Stimulated activated CD8-positive, alpha-beta memory T cell treated with anti-CD3 and anti-CD28 coated beads, Interleukin-4, amount 100 ng/mL, for 24 hours (primary cell): ENCODE data around the gene NDUFB10.

Source experiments
- DNase-seq: peaks from one replicate; pipeline ENCODE4 v3.0.0-alpha.2; 2020; ENCODE audit warnings: low read depth

Gene NDUFB10

GRCh38 chr16:1971796-1972489, 12.6 kb downstream of the NDUFB10 start, which contains the start of gene TBL3:
TSS of gene TBL3 (plus strand) at chr16:1972053. CDS start at chr16:1972165, 112 bp downstream.
- DNase-seq = peak; percentile 96

- DNase-seq = no peak
Observed at GRCh38 chr16:1972490-1972877, 13.1 kb downstream of the NDUFB10 start.

GRCh38 chr16:1973461-1974156, 14.3 kb downstream of the NDUFB10 start:
- no peak for DNase-seq

- no peak for DNase-seq
Observed at GRCh38 chr16:1974157-1975070, 15.1 kb downstream of the NDUFB10 start.

- DNase-seq = no peak
Observed at GRCh38 chr16:1975432-1976215, 16.3 kb downstream of the NDUFB10 start.

- no peak for DNase-seq
Observed at GRCh38 chr16:1976216-1976520, 16.8 kb downstream of the NDUFB10 start.

GRCh38 chr16:1976951-1977874, 17.9 kb downstream of the NDUFB10 start:
- no peak for DNase-seq

- DNase-seq = no peak
Observed at GRCh38 chr16:1977875-1978268, 18.5 kb downstream of the NDUFB10 start.

- no peak for DNase-seq
Observed at GRCh38 chr16:1978476-1979120, 19.3 kb downstream of the NDUFB10 start.

GRCh38 chr16:1979271-1980029, 20.1 kb downstream of the NDUFB10 start:
- DNase-seq = no peak

- DNase-seq = no peak
Observed at GRCh38 chr16:1980030-1980769, 20.9 kb downstream of the NDUFB10 start.

- DNase-seq = no peak
Observed at GRCh38 chr16:1980770-1981087, 21.4 kb downstream of the NDUFB10 start.

GRCh38 chr16:1981398-1981836, 22.1 kb downstream of the NDUFB10 start, which contains the start of gene NOXO1:
TSS of gene NOXO1 (minus strand) at chr16:1981469. CDS start at chr16:1981179, 290 bp downstream.
- DNase-seq = no peak

GRCh38 chr16:1982013-1982433, 22.7 kb downstream of the NDUFB10 start:
- no peak for DNase-seq

GRCh38 chr16:1982991-1983543, 23.7 kb downstream of the NDUFB10 start:
- DNase-seq = no peak

- DNase-seq = peak; percentile 65
Observed at GRCh38 chr16:1983544-1984346, 24.4 kb downstream of the NDUFB10 start, which contains the start of gene GFER. TSS of gene GFER (plus strand) at chr16:1984193. CDS start at chr16:1984219, 26 bp downstream.
